PC-9 (cell line): ENCODE measurements around the gene LYSMD4.

ENCODE experiments used
- CTCF ChIP-seq: fragments of 200-600 bp; sonication (generic); conservative IDR thresholded peaks from 2 replicates; pipeline ENCODE4 v1.6.1; 2017; ENCODE audit warnings: mixed run types, antibody characterized with exemption, mild to moderate bottlenecking, moderate library complexity
- EZH2 ChIP-seq: fragments of 200-600 bp; sonication (generic); IDR thresholded peaks from 2 replicates; pipeline ENCODE4 v1.8.0; 2017; ENCODE audit warnings: antibody characterized with exemption, low read depth

- TF ChIP-seq EZH2 (no peak), CTCF (no peak)
Observed at GRCh38 chr15:99733268-99734039, at the start of gene LYSMD4.
